GM19324 (cell line): ENCODE results near the gene THADA.

Experiments
- ATAC-seq: cut with Tn5 transposase; IDR thresholded peaks from one replicate; pipeline ENCODE4 v1.9.1; 2021; ENCODE audit warnings: mild to moderate bottlenecking, moderate library complexity; ENCODE audit not compliant: unreplicated experiment, low FRiP score

Gene THADA

GRCh38 chr2:43368483-43369385 lies 227.1 kb downstream of the THADA start:
- ATAC-seq: no peak

- no peak for ATAC-seq
Measured at GRCh38 chr2:43367012-43367782, 228.6 kb downstream of the THADA start.

- no peak for ATAC-seq
Measured at GRCh38 chr2:43363120-43363519, 232.7 kb downstream of the THADA start.

GRCh38 chr2:43361286-43361685 lies 234.6 kb downstream of the THADA start:
- no peak for ATAC-seq

- ATAC-seq: no peak
Measured at GRCh38 chr2:43360137-43360536, 235.7 kb downstream of the THADA start.

GRCh38 chr2:43358410-43359201 lies 237.2 kb downstream of the THADA start:
- ATAC-seq: no peak

GRCh38 chr2:43356774-43357173 lies 239.1 kb downstream of the THADA start:
- no peak for ATAC-seq

- ATAC-seq: no peak
Measured at GRCh38 chr2:43355399-43355798, 240.4 kb downstream of the THADA start.

- no peak for ATAC-seq
Measured at GRCh38 chr2:43349904-43350303, 245.9 kb downstream of the THADA start.

- ATAC-seq: no peak
Measured at GRCh38 chr2:43348908-43349661, 246.8 kb downstream of the THADA start.

- no peak for ATAC-seq
Measured at GRCh38 chr2:43347746-43348145, 248.1 kb downstream of the THADA start.

- ATAC-seq: no peak
Measured at GRCh38 chr2:43346602-43347567, 249.0 kb downstream of the THADA start.

- no peak for ATAC-seq
Measured at GRCh38 chr2:43345872-43346271, 250.0 kb downstream of the THADA start.

GRCh38 chr2:43345391-43345813 lies 250.4 kb downstream of the THADA start:
- no peak for ATAC-seq

- no peak for ATAC-seq
Measured at GRCh38 chr2:43344868-43345373, 250.9 kb downstream of the THADA start.

GRCh38 chr2:43343573-43344304 lies 252.1 kb downstream of the THADA start:
- ATAC-seq: no peak

GRCh38 chr2:43341959-43342757 lies 253.7 kb downstream of the THADA start:
- ATAC-seq: no peak
